GM19463 (cell line): ENCODE data around the gene OMP.

ENCODE experiments used
- ATAC-seq: cut with Tn5 transposase; IDR thresholded peaks from one replicate; pipeline ENCODE4 v1.9.1; 2021; ENCODE audit warnings: mild to moderate bottlenecking, moderate library complexity; ENCODE audit not compliant: unreplicated experiment

The OMP gene

GRCh38 chr11:77136074-77136473 lies 33.4 kb downstream of the OMP start:
- ATAC-seq, result no peak

GRCh38 chr11:77136784-77137420 lies 34.3 kb downstream of the OMP start:
- no peak for ATAC-seq

GRCh38 chr11:77137421-77137820 lies 34.8 kb downstream of the OMP start:
- ATAC-seq, result no peak

- ATAC-seq, result no peak
Measured at GRCh38 chr11:77138106-77138649, 35.5 kb downstream of the OMP start.

- ATAC-seq, result no peak
Measured at GRCh38 chr11:77139201-77139600, 36.6 kb downstream of the OMP start.

GRCh38 chr11:77140231-77140851 lies 37.7 kb downstream of the OMP start:
- ATAC-seq, result no peak

- no peak for ATAC-seq
Measured at GRCh38 chr11:77141034-77141433, 38.4 kb downstream of the OMP start.

GRCh38 chr11:77141475-77141874 lies 38.8 kb downstream of the OMP start:
- ATAC-seq, result no peak

GRCh38 chr11:77142091-77142975 lies 39.7 kb downstream of the OMP start:
- ATAC-seq, result no peak

GRCh38 chr11:77143405-77144020 lies 40.9 kb downstream of the OMP start:
- no peak for ATAC-seq

GRCh38 chr11:77144196-77144856 lies 41.7 kb downstream of the OMP start:
- no peak for ATAC-seq

- no peak for ATAC-seq
Measured at GRCh38 chr11:77144857-77145428, 42.3 kb downstream of the OMP start.

GRCh38 chr11:77146261-77147035 lies 43.8 kb downstream of the OMP start:
- no peak for ATAC-seq

GRCh38 chr11:77147036-77147315 lies 44.3 kb downstream of the OMP start:
- ATAC-seq, result no peak

- ATAC-seq, result no peak
Measured at GRCh38 chr11:77147668-77148321, 45.2 kb downstream of the OMP start.

GRCh38 chr11:77148963-77149715 lies 46.5 kb downstream of the OMP start:
- ATAC-seq, result no peak

GRCh38 chr11:77149716-77150392 lies 47.2 kb downstream of the OMP start:
- ATAC-seq, result no peak

GRCh38 chr11:77150836-77151235 lies 48.2 kb downstream of the OMP start:
- ATAC-seq, result no peak
